CD14-positive monocyte (primary cell): ENCODE measurements around the gene LGALSL. TPM values are rescaled to one million over a fixed set of nuclear protein-coding genes. Genes with fewer than 3 reads are reported as not detected.

ENCODE experiments used
- DNase-seq, 3 donors: peaks; one replicate each; pipeline ENCODE4 v3.0.0-alpha.2; 2011 to 2022
- H2AFZ ChIP-seq: 2 replicates; pipeline ENCODE4 v1.6.0; 2012; ENCODE audit warnings: mild to moderate bottlenecking, low read depth, low read length, inconsistent platforms; ENCODE audit not compliant: insufficient read depth, poor library complexity, severe bottlenecking
- H3K27ac ChIP-seq, 2 donors: 1 replicate in 1 of 2; 2 replicates in 1 of 2; pipeline ENCODE4 v1.5.1; 2012 to 2013; ENCODE audit warnings: low read length in 2 of 2, control low read depth in 1 of 2, inconsistent platforms in 1 of 2, low read depth in 1 of 2, mild to moderate bottlenecking in 1 of 2
- H3K27me3 ChIP-seq, 2 donors: one replicate each; pipeline versions ENCODE4 v1.6.0 to v1.6.1; 2011 to 2013; ENCODE audit warnings: low read length in 2 of 2; ENCODE audit not compliant: control insufficient read depth in 2 of 2, insufficient read depth in 2 of 2
- H3K36me3 ChIP-seq, 2 donors: replicated peaks in 1 of 2; 1 replicate in 1 of 2; 2 replicates in 1 of 2; pipeline versions ENCODE4 v1.5.1 to v1.6.1; 2012 to 2013; ENCODE audit warnings: low read length in 2 of 2, control low read depth in 1 of 2, inconsistent platforms in 1 of 2, mild to moderate bottlenecking in 1 of 2; ENCODE audit not compliant: insufficient read depth in 2 of 2, control insufficient read depth in 1 of 2
- H3K4me1 ChIP-seq, 2 donors: 1 replicate in 1 of 2; 2 replicates in 1 of 2; pipeline versions ENCODE4 v1.5.1 to v1.6.1; 2012 to 2013; ENCODE audit warnings: low read length in 2 of 2, control low read depth in 1 of 2, inconsistent platforms in 1 of 2, mild to moderate bottlenecking in 1 of 2, moderate library complexity in 1 of 2; ENCODE audit not compliant: insufficient read depth in 2 of 2, control insufficient read depth in 1 of 2
- H3K4me2 ChIP-seq: replicated peaks from 2 replicates; pipeline ENCODE3; 2012; ENCODE audit warnings: low read length, moderate library complexity, mild to moderate bottlenecking; ENCODE audit not compliant: poor library complexity, severe bottlenecking; ENCODE audit errors: extremely low read depth
- H3K4me3 ChIP-seq, 3 experiments: fragments of 200-600 bp in 1 of 3; sonication (generic) in 1 of 3; replicated peaks in 1 of 3; 1 replicate in 2 of 3; 2 replicates in 1 of 3; pipeline ENCODE4 v1.5.1; 2011 to 2013; ENCODE audit warnings: low read length in 3 of 3, mild to moderate bottlenecking in 3 of 3, control low read depth in 2 of 3, low read depth in 2 of 3, inconsistent platforms in 1 of 3, moderate library complexity in 1 of 3
- H3K79me2 ChIP-seq: 2 replicates; pipeline ENCODE4 v1.6.0; 2012; ENCODE audit warnings: mild to moderate bottlenecking, control low read depth, inconsistent platforms, low read length, moderate library complexity; ENCODE audit not compliant: insufficient read depth
- H3K9ac ChIP-seq: 2 replicates; pipeline ENCODE4 v1.6.0; 2017; ENCODE audit warnings: low read length, mild to moderate bottlenecking; ENCODE audit not compliant: insufficient read depth, poor library complexity, severe bottlenecking
- H3K9me3 ChIP-seq, 2 donors: replicated peaks in 1 of 2; 1 replicate in 1 of 2; 2 replicates in 1 of 2; pipeline versions ENCODE4 v1.5.1 to v1.6.1; 2012 to 2013; ENCODE audit warnings: low read length in 2 of 2, control low read depth in 1 of 2; ENCODE audit not compliant: control insufficient read depth in 1 of 2, insufficient read depth in 1 of 2
- H4K20me1 ChIP-seq: 2 replicates; pipeline ENCODE4 v1.6.0; 2012; ENCODE audit warnings: mild to moderate bottlenecking, low read length, control low read depth, moderate library complexity; ENCODE audit not compliant: insufficient read depth
- H3K27ac Mint-ChIP-seq, 7 donors: one replicate each; pipeline ENCODE4 v1.8.0; 2020; ENCODE audit warnings: mild to moderate bottlenecking in 7 of 7, mixed read lengths in 7 of 7, moderate library complexity in 6 of 7, inconsistent platforms in 2 of 7
- H3K27me3 Mint-ChIP-seq, 3 donors: one replicate each; pipeline ENCODE4 v1.8.0; 2021 to 2022; ENCODE audit warnings: low read depth in 3 of 3, mild to moderate bottlenecking in 3 of 3, mixed read lengths in 3 of 3, moderate library complexity in 3 of 3, inconsistent platforms in 1 of 3
- H3K36me3 Mint-ChIP-seq, 2 donors: one replicate each; pipeline ENCODE4 v1.8.0; 2020; ENCODE audit warnings: mixed read lengths in 2 of 2, inconsistent platforms in 1 of 2, mild to moderate bottlenecking in 1 of 2
- H3K4me1 Mint-ChIP-seq: one replicate; pipeline ENCODE4 v1.8.0; 2020; ENCODE audit warnings: mild to moderate bottlenecking, mixed read lengths
- H3K4me3 Mint-ChIP-seq, 2 donors: one replicate each; pipeline ENCODE4 v1.8.0; 2020; ENCODE audit warnings: mild to moderate bottlenecking in 2 of 2, mixed read lengths in 2 of 2, moderate library complexity in 1 of 2
- H3K9me3 Mint-ChIP-seq, 7 donors: one replicate each; pipeline ENCODE4 v1.8.0; 2020 to 2022; ENCODE audit warnings: mixed read lengths in 7 of 7, mild to moderate bottlenecking in 6 of 7, moderate library complexity in 6 of 7, inconsistent platforms in 2 of 7
- CTCF ChIP-seq: fragments of 200-600 bp; IDR thresholded peaks from one replicate; pipeline ENCODE4 v1.8.0; 2022; ENCODE audit warnings: antibody characterized with exemption, mild to moderate bottlenecking
- WGBS: methylation state at CpG from one replicate; pipeline ENCODE4 v1.1.5; 2013; ENCODE audit warnings: missing lambda C conversion rate; ENCODE audit not compliant: insufficient coverage; 5-methylcytosine and 5-hydroxymethylcytosine counted together
- intact Hi-C, 2 donors: fragments of 100-400 bp; cut with micrococcal nuclease; formaldehyde crosslinking; loops; one replicate each; pipeline versions ENCODE4 v1.15.0 to v1.15.1; 2023
- polyA plus RNA-seq, 3 donors: library from polyadenylated mRNA; depleted of rRNA in 1 of 3; unstranded in 2 of 3; stranded (reverse) in 1 of 3; fragments of 300-500 nt in 2 of 3; fragments of >200 nt in 1 of 3; fragmentation: Illumina TruSeq in 2 of 3; gene quantifications; 1 replicate in 2 of 3; 2 replicates in 1 of 3; pipeline ENCODE4 v1.2.3, GENCODE V29; 2012 to 2021

The LGALSL gene
- polyA plus RNA-seq, 3 donors = 0.04 to 0.30 (median 0.22) TPM

GRCh38 chr2:64467096-64467843 lies 13.3 kb downstream of the LGALSL start:
- Mint-ChIP-seq H3K27ac (peak overlapping the region in 3 of 7 donors; percentile 60 to 71 (median 66)), H3K27me3 (peaks cover 0 to 3% (median 2%) of the 10 kb centered on the region in 3 donors), H3K4me3 (no peak overlapping the region), H3K4me1 (peaks cover 21% of the 10 kb centered on the region), H3K9me3 (peaks cover 0 to 3% (median 0%) of the 10 kb centered on the region in 7 donors), H3K36me3 (no peaks in the 10 kb centered on the region)
- WGBS = 39% methylated on average over 2 of the region's 8 CpGs
- Histone ChIP-seq H3K4me3 (no peak overlapping the region), H3K9me3 (no peaks in the 10 kb centered on the region), H3K9ac (no peak overlapping the region), H4K20me1 (no peaks in the 10 kb centered on the region), H2AFZ (no peak overlapping the region), H3K36me3 (no peaks in the 10 kb centered on the region), H3K79me2 (no peaks in the 10 kb centered on the region), H3K27me3 (no peaks in the 10 kb centered on the region), H3K27ac (no peak overlapping the region), H3K4me2 (no peak overlapping the region), H3K4me1 (peaks cover 13 to 19% of the 10 kb centered on the region in 2 donors)
- intact Hi-C loops = no loop called here
- no peak for TF ChIP-seq CTCF
- peak; percentile 54 to 71 (median 57) for DNase-seq

GRCh38 chr2:64469261-64469660 lies 15.3 kb downstream of the LGALSL start:
- no peaks in the 10 kb centered on the region for H4K20me1 ChIP-seq
- H3K4me1 Mint-ChIP-seq = peaks cover 29% of the 10 kb centered on the region
- H3K27ac Mint-ChIP-seq = no peak overlapping the region
- H3K9me3 Mint-ChIP-seq = peaks cover 0 to 3% (median 0%) of the 10 kb centered on the region in 7 donors
- no peak overlapping the region for H3K4me3 ChIP-seq
- H3K9me3 ChIP-seq = no peaks in the 10 kb centered on the region
- no peak overlapping the region for H3K27ac ChIP-seq
- no peaks in the 10 kb centered on the region for H3K36me3 ChIP-seq
- no peak overlapping the region for H3K4me2 ChIP-seq
- H3K4me1 ChIP-seq = peaks cover 16 to 25% of the 10 kb centered on the region in 2 donors
- no peaks in the 10 kb centered on the region for H3K27me3 ChIP-seq
- WGBS = no CpG with 5 or more reads among the region's 1 CpG
- H2AFZ ChIP-seq = no peak overlapping the region
- no peak overlapping the region for H3K4me3 Mint-ChIP-seq
- no peaks in the 10 kb centered on the region for H3K79me2 ChIP-seq
- peaks cover 0 to 3% (median 2%) of the 10 kb centered on the region in 3 donors for H3K27me3 Mint-ChIP-seq
- no peak overlapping the region for H3K9ac ChIP-seq
- no peak for DNase-seq
- no peaks in the 10 kb centered on the region for H3K36me3 Mint-ChIP-seq
- intact Hi-C loops = no loop called here
- TF ChIP-seq CTCF = no peak
